ENCODE measurements around the gene ODC1. TPM values are rescaled to one million over a fixed set of nuclear protein-coding genes. Genes with fewer than 3 reads are reported as not detected.

The ODC1 gene
- polyA plus RNA-seq, 1 of the 3 experiments (the other 2 are of a cell fraction), result 253 TPM

DNA sequence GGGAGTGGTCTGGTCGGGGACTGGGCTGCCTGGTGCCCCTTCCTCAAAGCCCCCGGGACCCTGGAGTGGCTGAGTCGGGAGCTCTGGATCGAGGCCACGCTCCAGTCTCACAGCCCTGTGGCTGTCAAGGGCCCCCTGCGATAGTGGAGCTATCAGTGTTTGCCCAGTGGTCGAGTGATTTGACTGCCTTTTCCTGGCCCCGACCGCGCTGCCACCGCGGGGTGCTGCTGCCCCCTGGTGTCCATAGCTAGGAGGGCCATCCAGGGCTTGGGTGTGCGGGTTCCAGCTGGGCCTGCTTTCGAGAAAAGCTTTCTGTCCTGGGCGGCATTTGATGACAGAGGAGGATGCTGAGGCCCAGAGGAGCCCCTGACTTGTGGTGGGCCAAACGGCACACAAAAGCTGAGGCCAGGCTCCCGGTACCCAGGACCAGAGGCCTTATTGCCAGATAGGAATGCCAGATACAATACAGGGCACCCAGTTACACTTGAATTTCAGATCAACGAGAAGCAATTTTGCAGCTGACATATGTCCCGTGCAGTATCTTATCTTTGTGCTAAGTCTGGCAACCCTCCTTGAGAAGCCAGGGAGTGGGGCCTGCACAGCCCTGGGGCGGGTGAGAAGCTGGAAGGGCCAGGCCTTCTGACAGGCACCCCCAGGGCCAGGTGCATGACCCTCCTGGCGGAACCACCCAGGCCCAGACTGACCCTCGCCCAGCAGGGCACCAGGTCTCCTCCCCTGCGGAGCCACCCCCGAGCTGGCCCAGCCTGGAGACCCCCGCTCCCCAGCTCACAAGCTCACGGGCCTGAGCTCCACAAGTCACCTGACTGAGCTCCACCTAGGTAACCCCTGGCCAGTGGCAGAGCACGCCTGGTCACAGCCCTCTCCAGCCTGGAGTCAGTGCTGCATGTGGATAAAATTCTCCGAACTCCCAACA lies 13.0 kb downstream of the ODC1 start (continued):
- TF ChIP-seq, protein P1, sequence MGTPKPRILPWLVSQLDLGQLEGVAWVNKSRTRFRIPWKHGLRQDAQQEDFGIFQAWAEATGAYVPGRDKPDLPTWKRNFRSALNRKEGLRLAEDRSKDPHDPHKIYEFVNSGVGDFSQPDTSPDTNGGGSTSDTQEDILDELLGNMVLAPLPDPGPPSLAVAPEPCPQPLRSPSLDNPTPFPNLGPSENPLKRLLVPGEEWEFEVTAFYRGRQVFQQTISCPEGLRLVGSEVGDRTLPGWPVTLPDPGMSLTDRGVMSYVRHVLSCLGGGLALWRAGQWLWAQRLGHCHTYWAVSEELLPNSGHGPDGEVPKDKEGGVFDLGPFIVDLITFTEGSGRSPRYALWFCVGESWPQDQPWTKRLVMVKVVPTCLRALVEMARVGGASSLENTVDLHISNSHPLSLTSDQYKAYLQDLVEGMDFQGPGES (IDR thresholded peaks at IDR 0.05; ENCODE audit: low read depth, low read length), result no peak
- TF ChIP-seq, protein P2, sequence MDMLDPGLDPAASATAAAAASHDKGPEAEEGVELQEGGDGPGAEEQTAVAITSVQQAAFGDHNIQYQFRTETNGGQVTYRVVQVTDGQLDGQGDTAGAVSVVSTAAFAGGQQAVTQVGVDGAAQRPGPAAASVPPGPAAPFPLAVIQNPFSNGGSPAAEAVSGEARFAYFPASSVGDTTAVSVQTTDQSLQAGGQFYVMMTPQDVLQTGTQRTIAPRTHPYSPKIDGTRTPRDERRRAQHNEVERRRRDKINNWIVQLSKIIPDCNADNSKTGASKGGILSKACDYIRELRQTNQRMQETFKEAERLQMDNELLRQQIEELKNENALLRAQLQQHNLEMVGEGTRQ (IDR thresholded peaks at IDR 0.05; ENCODE audit: borderline replicate concordance, low read depth, low read length), result no peak
- TF ChIP-seq, protein P3, sequence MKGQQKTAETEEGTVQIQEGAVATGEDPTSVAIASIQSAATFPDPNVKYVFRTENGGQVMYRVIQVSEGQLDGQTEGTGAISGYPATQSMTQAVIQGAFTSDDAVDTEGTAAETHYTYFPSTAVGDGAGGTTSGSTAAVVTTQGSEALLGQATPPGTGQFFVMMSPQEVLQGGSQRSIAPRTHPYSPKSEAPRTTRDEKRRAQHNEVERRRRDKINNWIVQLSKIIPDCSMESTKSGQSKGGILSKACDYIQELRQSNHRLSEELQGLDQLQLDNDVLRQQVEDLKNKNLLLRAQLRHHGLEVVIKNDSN (IDR thresholded peaks at IDR 0.05; ENCODE audit: borderline replicate concordance, low read depth), result no peak
- TF ChIP-seq SIN3A (IDR thresholded peaks at IDR 0.05; ENCODE audit: borderline replicate concordance, low read depth, low read length) (0 out of 2 replicates have a peak, but pooled peaks have one; percentile 17), MXI1 (IDR thresholded peaks at IDR 0.05; ENCODE audit: low read depth, low read length) (peak; percentile 35; the same call in 1 of the 2 replicates), TEAD4 (IDR thresholded peaks at IDR 0.05; ENCODE audit: borderline replicate concordance, insufficient read depth) (no peak), RCOR1 (IDR thresholded peaks at IDR 0.05; ENCODE audit: low read length) (peak; percentile 70), EZH2phosphoT487 (IDR thresholded peaks at IDR 0.05; ENCODE audit: borderline replicate concordance, low read depth) (no peak), CHD2 (IDR thresholded peaks at IDR 0.05; ENCODE audit: low read length, partially characterized antibody) (peak; percentile 52)

DNA sequence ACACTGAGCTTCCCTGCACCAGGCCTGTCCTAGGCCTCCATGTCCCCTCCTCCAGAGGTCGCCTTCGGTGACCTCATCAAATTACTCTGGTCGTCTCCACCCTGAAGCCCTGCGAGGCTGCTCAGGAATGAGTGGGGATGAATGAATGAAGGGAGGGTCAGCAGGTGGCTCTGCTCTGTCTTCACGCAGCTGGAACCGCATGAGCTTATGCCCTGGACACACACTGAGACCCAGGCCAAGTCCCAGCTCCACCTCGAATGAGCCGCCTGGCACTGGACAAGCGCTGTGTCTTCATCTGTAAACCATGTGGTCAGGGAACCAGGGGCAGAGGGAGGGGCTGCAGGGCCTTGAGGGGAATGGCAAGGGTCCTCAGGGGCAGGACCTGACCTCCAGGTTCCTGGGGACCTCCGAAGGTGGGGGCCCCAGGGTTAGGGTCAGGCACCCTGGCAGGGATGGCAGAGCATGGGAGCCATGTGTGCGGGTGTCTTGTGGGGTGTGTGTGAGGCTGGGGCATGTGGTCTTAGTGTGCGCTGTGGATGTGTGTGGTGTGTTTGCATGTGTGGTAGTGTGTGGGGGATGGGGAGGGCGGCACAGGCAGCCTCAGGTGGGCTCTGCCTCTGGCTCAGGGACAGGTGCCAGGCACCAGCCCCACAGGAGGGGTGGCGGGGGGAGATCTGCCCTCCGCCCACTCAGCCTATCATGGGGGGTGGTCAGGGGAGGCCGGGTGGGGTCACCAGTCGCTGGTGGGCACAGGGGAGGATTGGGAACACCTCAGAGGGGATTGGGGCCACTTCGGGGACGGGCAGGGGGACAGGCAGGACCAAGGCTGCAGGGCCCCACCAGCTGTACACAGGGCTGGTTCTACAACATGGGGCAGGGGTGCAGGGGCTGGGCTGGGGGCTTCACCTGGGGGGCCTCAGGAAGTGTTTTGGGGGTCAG lies 13.9 kb downstream of the ODC1 start:
- H3K9ac ChIP-seq, result no peak overlapping the region
- ChIA-PET POLR2A (interaction anchor here (0.7 to 2.8 kb wide), 10 partner anchors 14 to 362 kb away, joined by 3 to 25 read pairs (median 6); partner anchors contain the start of genes ODC1 and RRM2), CTCF (interaction anchor here (0.6 to 14.3 kb wide), 106 partner anchors 10 to 876 kb away, joined by 3 to 413 read pairs (median 5); partner anchors contain the start of genes CYS1, HPCAL1, ODC1 and RRM2)
- no peaks in the 10 kb centered on the region for H3K9me2 ChIP-seq
- no peak overlapping the region for H2AFZ ChIP-seq (ENCODE audit: low read depth)
- no peak overlapping the region for H3K4me3 ChIP-seq (ENCODE audit: low read depth in 2 of 2, low read length in 1 of 2)
- peaks cover 21% of the 10 kb centered on the region for H3F3A ChIP-seq (replicated peaks; ENCODE audit: insufficient read depth)
- TF ChIP-seq FOXJ3 (CRISPR knock-in tag; IDR thresholded peaks at IDR 0.05), result 0 out of 2 replicates have a peak, but pooled peaks have one; percentile 3
- no peak for TF ChIP-seq TAF1 (IDR thresholded peaks at IDR 0.05; ENCODE audit: borderline replicate concordance, low read depth, low read length)
- peaks cover 6 to 9% of the 10 kb centered on the region in 2 experiments for H3K36me3 ChIP-seq (replicated peaks in 1 of 2; ENCODE audit: control insufficient read depth in 1 of 2, insufficient read depth in 2 of 2, low read length in 1 of 2)
- no peak overlapping the region for H3K27ac ChIP-seq (ENCODE audit: low read depth in 2 of 2, low read length in 1 of 2)
- no peaks in the 10 kb centered on the region for H3K79me2 ChIP-seq (ENCODE audit: insufficient read depth)
- H3K4me2 ChIP-seq, result peak overlapping the region; percentile 60; the same call in 1 of the 2 replicates
- no peak for DNase-seq
- peaks cover 0 to 4% of the 10 kb centered on the region in 2 experiments; a peak in 1 of 4 replicates for H3K4me1 ChIP-seq (ENCODE audit: control insufficient read depth in 1 of 2, insufficient read depth in 2 of 2, low read depth in 1 of 2, low read length in 1 of 2)
- no peaks in the 10 kb centered on the region for H4K20me1 ChIP-seq (ENCODE audit: insufficient read depth)
- WGBS (ENCODE audit: low lambda C conversion rate), result 85% methylated on average over 16 of the region's 19 CpGs
- no peaks in the 10 kb centered on the region for H3K9me3 ChIP-seq
- H3K27me3 ChIP-seq (ENCODE audit: insufficient read depth), result no peaks in the 10 kb centered on the region
